ENCODE data around the gene UQCRC2.
"Not testable (repeated sequence)": the region's sequence is repeated elsewhere in the genome, so short reads cannot be mapped to it uniquely, and the experiment has no call there.

UQCRC2 gene

GRCh38 chr16:22010902-22011301, 57.7 kb downstream of the UQCRC2 start:
- DNase-seq (ENCODE audit: low read depth) = no peak

DNA sequence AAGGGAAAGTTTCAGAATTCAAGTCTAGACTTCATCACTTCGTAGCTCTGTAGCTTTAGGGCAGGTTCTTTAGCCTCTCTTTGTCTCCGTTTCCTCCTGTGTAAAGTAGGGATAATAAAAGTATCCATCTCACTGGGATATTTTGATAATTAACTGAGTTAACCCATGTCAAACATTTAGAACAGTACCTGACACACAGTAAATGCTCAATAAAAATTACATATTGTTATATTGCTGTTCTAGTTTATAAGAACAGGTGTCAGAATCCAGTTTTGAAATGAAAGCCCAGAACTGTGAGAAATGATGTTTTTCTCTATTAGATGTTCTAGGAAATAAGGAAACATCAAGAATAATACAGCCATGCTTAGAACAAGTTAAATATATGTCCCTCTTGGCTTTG, 59.1 kb downstream of the UQCRC2 start:
- DNase-seq (ENCODE audit: low read depth) = no peak

- no peak for DNase-seq (ENCODE audit: low read depth)
Observed at GRCh38 chr16:22013486-22013885, 60.3 kb downstream of the UQCRC2 start.

- DNase-seq (ENCODE audit: low read depth) = no peak
Observed at GRCh38 chr16:22014271-22014873, 61.2 kb downstream of the UQCRC2 start.

- DNase-seq (ENCODE audit: low read depth) = no peak
Observed at GRCh38 chr16:22016927-22017326, 63.8 kb downstream of the UQCRC2 start.

- no peak for DNase-seq (ENCODE audit: low read depth)
Observed at GRCh38 chr16:22018559-22018958, 65.4 kb downstream of the UQCRC2 start.

- no peak for DNase-seq (ENCODE audit: low read depth)
Observed at GRCh38 chr16:22022151-22022550, 69.0 kb downstream of the UQCRC2 start.

DNA sequence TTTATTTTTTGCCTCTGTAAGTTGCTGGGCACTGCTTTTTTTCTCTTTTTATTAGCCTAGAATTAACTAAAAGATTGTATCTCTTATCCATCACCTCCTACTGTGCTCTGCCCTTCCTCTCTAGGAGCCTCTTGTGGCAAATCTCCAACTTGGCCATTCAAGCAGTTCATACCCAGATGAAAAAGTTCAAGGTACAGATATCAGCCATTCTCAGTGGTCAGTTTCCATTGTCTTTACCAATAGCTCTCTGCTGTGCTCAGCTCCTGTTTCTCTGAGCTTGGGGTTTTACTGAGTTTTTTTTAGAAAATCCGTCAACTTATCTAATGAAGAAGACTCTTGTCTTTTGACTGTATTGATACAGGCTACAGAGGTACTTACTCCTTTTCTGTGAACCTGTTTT, 70.3 kb downstream of the UQCRC2 start:
- no peak for DNase-seq (ENCODE audit: low read depth)

GRCh38 chr16:22024785-22025184, 71.6 kb downstream of the UQCRC2 start:
- DNase-seq (ENCODE audit: low read depth) = not testable (repeated sequence)

- no peak for DNase-seq (ENCODE audit: low read depth)
Observed at GRCh38 chr16:22027633-22028032, 74.5 kb downstream of the UQCRC2 start.

- DNase-seq (ENCODE audit: low read depth) = no peak
Observed at GRCh38 chr16:22029632-22030031, 76.5 kb downstream of the UQCRC2 start.

DNA sequence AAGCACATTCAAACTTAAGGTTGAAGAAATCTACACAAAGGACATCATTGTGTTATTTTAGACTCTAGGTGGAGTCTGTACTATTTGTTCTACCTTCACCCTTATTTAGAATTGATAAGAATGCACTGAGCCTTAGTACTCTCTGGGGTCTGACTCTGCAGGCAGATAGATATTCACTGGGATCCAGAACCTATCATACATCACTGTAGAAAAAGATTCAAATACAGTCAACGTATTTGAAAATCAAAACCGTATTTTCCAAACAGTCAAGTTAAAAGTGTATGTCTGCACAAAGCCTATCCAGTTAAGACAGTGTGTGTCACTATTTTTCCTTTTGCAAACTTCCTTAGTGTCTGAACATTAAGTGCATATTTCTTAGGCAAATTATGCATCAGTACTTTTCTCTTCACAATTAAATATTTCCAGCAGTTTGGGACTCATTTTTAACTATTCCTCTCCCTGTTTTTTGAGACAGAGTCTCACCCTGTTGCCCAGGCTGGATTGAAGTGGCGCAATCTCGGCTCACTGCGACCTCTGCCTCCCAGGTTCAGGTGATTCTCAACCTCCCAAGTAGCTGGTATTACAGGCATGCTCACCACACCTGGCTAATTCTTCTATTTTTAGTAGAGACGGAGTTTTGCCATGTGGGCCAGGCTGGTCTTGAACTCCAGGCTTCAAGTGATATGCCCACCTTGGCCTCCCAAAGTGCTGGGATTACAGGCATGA, 77.1 kb downstream of the UQCRC2 start:
- DNase-seq (ENCODE audit: low read depth) = no peak

DNA sequence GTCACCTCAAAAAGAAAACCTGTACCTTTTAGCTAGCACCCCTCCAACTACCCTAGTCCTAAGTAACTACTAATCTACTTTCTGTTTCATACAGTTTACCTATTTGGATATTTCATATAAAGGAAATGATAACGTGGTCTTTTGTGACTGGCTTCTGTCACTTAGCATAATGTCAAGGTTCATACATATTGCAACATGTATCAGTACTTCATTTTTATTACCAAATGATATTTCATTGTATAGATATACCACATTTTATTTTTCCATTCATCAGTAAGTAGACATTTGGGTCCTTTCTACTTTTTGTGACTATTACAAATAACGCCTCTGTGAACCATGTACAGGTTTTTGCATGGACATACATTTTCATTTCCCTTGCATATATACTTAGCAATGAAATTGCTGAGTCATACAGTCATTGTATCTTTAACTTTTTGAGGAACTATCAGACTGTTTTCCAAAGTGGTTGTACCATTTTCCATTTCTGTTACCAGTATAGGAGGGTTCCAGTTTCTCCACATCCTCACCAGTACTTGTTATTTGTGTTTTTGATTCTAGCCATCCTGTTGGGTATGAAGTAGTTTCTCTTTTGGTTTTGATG, 78.4 kb downstream of the UQCRC2 start:
- no peak for DNase-seq (ENCODE audit: low read depth)

Data from activated gamma-delta T cell treated with anti-CD3 and anti-CD28 coated beads, Interleukin-2, amount 50 U/mL, for 16 hours (primary cell).